Motor neuron (in vitro differentiated cells): ENCODE measurements around the gene MLEC. TPM values are rescaled to one million over a fixed set of nuclear protein-coding genes. Genes with fewer than 3 reads are reported as not detected.
A peak's percentile ranks its signal among the peaks of the same experiment; 100 is the strongest.

ENCODE experiments used
- ATAC-seq, 8 experiments: fragments of 200-7000 bp; cut with Tn5 transposase; replicated peaks in 6 of 8; 2 replicates each; pipeline ENCODE4 v1.8.0; 2021; ENCODE audit warnings: mild to moderate bottlenecking in 8 of 8, moderate library complexity in 8 of 8
- H3K27ac ChIP-seq, 2 donors: fragments of 250-450 bp; sonication (Bioruptor Pico); 2 replicates each; pipeline ENCODE4 v1.9.0; 2021; ENCODE audit warnings: antibody characterized with exemption in 2 of 2, mild to moderate bottlenecking in 2 of 2, moderate library complexity in 1 of 2
- H3K4me1 ChIP-seq, 2 donors: fragments of 250-450 bp; sonication (Bioruptor Pico); replicated peaks in 1 of 2; 2 replicates each; pipeline ENCODE4 v1.6.1; 2021; ENCODE audit warnings: antibody characterized with exemption in 2 of 2, mild to moderate bottlenecking in 2 of 2, moderate library complexity in 1 of 2
- H3K4me3 ChIP-seq, 5 donors: fragments of 250-450 bp; sonication (Bioruptor Pico); 2 replicates each; pipeline ENCODE4 v1.9.0; 2021; ENCODE audit warnings: antibody characterized with exemption in 5 of 5, mild to moderate bottlenecking in 5 of 5, moderate library complexity in 4 of 5
- WGBS, 10 experiments: fragments of 450-650 bp; shearing (Covaris generic); methylation state at CpG; one replicate each; pipeline ENCODE4 v1.0.0; 2022; 5-methylcytosine and 5-hydroxymethylcytosine counted together
- in situ Hi-C, 9 experiments: fragments of 400-800 bp; cut with MboI; loops; one replicate each; pipeline ENCODE4 v1.15.0; 2021; ENCODE audit warnings: low sequenced_read_pairs in 9 of 9, low pct_unique_long_range_greater_than_20kb in 2 of 9; ENCODE audit not compliant: unreplicated experiment in 9 of 9
- total RNA-seq, 8 experiments: library from RNA; unstranded; fragments of 300-600 nt; gene quantifications; 2 replicates each; pipeline versions ENCODE4 v1.2.3 to v1.2.4, GENCODE V29; 2022

Gene MLEC
- total RNA-seq, 8 experiments from 2014 or later: 61.9 to 123 (median 84.1) TPM

DNA sequence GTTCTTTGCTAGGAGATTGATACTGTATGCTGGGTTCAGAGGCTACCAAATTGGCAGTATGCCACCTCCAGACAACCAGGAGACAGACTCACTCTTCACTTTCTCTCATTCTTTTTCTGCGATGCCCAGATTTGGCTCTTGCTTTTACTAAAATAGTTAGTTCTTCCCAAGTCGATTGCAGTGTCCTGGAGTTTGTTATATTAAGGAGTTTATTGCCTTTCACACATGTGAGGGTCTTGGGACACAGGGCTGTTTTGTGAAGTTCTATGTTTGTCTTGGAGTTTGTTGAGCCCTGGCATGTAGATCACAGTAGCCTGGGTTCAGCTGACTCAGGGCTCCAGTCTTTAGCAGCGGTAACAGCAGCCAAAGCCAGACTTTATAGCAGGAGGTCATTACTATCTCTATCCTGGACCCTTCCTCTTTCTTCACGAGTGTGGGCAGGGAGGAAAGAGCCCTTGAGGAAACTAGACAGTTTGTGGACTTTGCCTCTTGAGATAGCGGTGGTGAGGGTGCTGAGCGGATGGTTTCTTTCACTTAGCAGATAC lies 1.6 kb downstream of the MLEC start:
- Histone ChIP-seq H3K27ac (no peak overlapping the region), H3K4me3 (peak overlapping the region; percentile 52 to 100 (median 71)), H3K4me1 (peaks cover 13 to 30% of the 10 kb centered on the region in 2 donors)
- no peak for ATAC-seq
- 0 to 50% (median 10%) methylated on average over 1 to 5 of the region's 6 CpGs; no CpG with 5 or more reads in 1 of the 10 experiments for WGBS, 10 experiments
- in situ Hi-C loops: no loop called here

DNA sequence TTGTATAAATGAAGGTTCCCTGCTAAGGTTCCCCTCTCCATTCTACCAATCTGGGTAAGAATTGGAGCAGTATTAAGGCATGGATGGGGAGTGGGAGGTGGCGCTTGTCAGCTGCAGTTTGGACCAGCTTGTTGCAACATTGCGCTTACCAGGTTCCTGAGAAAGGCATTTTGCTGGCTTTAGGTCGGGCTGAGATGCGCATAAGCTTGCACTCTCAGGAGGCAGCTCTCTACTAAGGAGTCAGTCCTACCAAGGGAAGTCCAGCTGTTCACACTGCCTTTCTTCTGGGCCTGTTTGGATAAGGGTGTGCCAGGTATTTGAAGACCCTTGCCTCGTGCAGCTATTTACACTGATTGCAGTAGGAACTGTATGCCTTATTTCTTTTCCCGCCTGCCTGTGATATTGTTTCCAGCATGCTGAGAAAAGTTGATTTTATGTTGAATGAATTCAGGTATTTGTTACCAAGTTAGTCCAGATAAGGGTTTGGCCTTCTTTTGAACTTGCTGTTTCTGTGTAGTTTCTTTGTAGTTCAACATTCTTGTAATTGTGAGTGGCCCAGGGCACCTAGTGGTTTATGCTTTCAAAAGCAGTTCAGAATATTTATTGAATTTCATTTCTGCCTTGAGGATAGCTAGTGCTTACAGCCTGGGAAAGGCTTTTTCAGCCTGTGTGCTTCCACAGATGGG lies 2.6 kb downstream of the MLEC start:
- ATAC-seq: peak in 2 of 8 experiments; percentile 0 to 1
- H3K4me3 ChIP-seq: peak overlapping the region; percentile 52 to 100 (median 71)
- H3K4me1 ChIP-seq: peaks cover 18 to 38% of the 10 kb centered on the region in 2 donors
- in situ Hi-C loops: no loop called here
- WGBS, 10 experiments: 8 to 80% (median 67%) methylated on average over 1 to 5 of the region's 6 CpGs; no CpG with 5 or more reads in 3 of the 10 experiments
- H3K27ac ChIP-seq: no peak overlapping the region

DNA sequence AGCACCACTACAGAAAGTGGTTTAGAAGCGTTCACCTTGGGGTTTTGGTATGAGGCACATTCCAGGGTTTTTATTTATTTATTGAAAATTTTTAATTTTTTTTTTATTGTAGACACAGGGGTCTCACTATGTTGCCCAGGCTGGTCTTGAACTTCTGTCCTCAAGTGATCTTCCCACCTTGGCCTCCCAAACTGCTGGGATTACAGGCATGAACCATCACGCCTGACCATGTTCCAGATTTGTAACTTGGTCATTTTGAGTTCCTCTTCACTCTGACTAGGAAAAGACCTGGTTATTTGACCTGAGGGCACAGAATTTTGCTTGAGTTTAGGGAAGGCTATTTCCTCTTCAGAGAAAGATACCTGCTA lies 3.1 kb downstream of the MLEC start:
- peaks cover 18 to 38% of the 10 kb centered on the region in 2 donors for H3K4me1 ChIP-seq
- 40 to 100% (median 81%) methylated on average over 1 to 2 of the region's 2 CpGs; no CpG with 5 or more reads in 2 of the 10 experiments for WGBS, 10 experiments
- in situ Hi-C loops: no loop called here
- ATAC-seq: no peak
- no peak overlapping the region for H3K27ac ChIP-seq
- no peak overlapping the region for H3K4me3 ChIP-seq

DNA sequence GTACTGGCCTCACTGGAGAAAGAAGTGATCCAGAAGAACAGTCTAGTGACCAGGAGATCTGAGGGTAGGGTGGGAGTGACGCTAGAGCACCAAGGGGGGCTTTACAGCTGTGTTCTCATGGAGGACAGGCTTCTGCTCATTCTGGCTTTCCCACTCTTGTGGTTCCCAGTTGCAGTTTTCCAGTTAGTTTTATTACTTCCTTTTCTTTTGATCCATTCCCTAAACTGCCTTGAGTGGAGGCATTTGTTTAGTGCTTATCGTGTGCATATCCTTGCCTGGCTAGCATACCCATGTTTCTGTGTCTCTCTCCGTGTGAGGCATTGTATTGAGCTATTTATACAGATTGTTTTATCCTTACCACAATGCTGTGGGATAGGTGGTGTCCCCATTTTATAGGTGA lies 4.0 kb downstream of the MLEC start:
- Histone ChIP-seq H3K4me3 (no peak overlapping the region), H3K4me1 (peaks cover 18 to 38% of the 10 kb centered on the region in 2 donors), H3K27ac (no peak overlapping the region)
- WGBS, 10 experiments: 18 to 100% (median 55%) methylated on average over 1 to 3 of the region's 3 CpGs; no CpG with 5 or more reads in 2 of the 10 experiments
- ATAC-seq: no peak
- in situ Hi-C loops: no loop called here

DNA sequence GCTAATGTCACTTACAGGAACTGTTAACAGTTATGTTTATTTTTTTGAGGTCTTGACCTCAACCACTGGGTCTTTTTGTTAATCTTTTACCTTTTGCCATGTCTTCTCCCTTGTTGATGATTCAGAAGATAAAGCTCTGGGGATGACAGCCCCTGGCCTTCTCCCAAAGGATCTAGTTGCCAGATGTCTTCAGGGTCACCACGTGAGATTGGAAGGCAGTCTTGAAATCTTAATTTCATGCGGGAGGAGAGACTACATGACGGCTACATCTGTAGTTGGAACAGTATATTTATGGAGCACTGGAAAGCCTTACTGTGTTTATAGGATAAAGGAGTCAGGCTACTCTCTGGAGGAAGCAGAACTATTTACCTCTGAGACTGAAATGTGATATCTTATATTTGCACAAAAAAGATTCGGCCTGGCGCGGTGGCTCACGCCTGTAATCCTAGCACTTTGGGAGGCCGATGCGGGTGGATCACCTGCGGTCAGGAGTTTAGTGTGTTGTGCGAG lies 5.6 kb downstream of the MLEC start:
- H3K27ac ChIP-seq: peak overlapping the region in 1 of 2 donors; percentile 26
- in situ Hi-C loops: no loop called here
- WGBS, 10 experiments: 35 to 100% (median 69%) methylated on average over 1 to 11 of the region's 11 CpGs; no CpG with 5 or more reads in 2 of the 10 experiments
- H3K4me3 ChIP-seq: no peak overlapping the region
- ATAC-seq: peak in 2 of 8 experiments; percentile 19 to 23
- H3K4me1 ChIP-seq: peaks cover 18 to 38% of the 10 kb centered on the region in 2 donors

DNA sequence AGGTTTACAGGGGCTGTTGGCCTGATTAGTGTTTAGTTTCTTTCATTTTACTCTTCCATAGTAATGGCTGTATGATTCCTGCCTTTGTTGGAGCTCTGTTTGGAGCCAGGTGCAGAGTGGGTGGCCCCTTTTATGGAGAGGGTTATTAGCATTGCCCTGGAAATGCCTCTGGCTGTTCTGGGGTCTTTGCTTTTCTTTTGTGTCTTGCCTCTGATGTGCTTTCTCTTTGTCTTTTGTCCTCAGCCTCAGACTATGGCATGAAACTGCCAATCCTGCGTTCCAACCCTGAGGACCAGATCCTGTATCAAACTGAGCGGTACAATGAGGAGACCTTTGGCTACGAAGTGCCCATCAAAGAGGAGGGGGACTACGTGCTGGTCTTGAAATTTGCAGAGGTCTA lies 6.9 kb downstream of the MLEC start:
- in situ Hi-C loops: no loop called here
- H3K27ac ChIP-seq: peak overlapping the region in 1 of 2 donors; percentile 30

DNA sequence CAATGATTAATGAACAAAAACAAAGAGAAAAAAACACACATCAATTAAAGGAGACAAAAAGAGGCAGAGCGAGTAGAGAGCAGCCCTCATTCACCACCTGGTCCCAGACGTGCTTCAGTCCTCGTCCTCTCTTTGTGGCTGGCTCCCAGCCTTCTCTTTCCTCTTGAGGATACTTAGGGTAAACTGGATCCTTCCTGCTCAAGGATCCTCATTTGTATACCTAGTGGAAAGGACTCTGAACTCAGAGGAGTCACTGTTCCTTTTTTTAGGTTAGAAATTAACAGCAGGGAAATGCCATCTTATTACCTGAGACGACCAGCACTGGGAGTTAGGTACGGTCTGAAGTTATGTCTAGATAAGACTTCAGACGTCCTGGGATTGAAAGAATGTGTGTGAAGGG lies 9.7 kb downstream of the MLEC start:
- WGBS, 10 experiments: 60 to 100% (median 78%) methylated on average over 1 to 6 of the region's 6 CpGs; no CpG with 5 or more reads in 1 of the 10 experiments
- Histone ChIP-seq H3K27ac (no peak overlapping the region), H3K4me3 (no peak overlapping the region), H3K4me1 (peaks cover 10 to 27% of the 10 kb centered on the region in 2 donors)
- ATAC-seq: peak in 2 of 8 experiments; percentile 16 to 41
- in situ Hi-C loops: no loop called here

More for the DNA sequence above, 6.9 kb downstream of the MLEC start:
- peak in 2 of 8 experiments; percentile 28 to 45 for ATAC-seq
- H3K4me1 ChIP-seq: peaks cover 18 to 38% of the 10 kb centered on the region in 2 donors
- no peak overlapping the region for H3K4me3 ChIP-seq
- 7 to 100% (median 20%) methylated on average over 1 to 4 of the region's 4 CpGs; no CpG with 5 or more reads in 3 of the 10 experiments for WGBS, 10 experiments

DNA sequence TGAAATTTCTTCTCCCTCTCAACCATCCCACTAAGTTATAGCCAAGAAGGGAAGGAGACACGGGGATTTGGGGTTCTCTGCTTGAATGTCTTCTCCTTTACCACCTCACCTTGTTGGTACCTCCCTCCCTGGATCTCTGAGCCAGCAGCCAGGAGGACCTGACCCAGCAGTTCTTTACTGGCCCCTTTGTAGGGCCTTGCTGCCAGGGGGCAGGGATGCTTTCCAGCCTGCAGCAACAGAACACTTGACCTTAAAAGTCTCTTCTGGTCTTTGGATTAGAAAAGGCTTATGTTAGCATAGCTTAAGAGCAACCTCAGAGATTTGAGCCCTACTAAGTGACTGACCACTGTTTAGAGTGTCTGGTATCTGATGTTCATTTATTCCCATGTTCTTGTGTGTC lies 10.4 kb downstream of the MLEC start:
- H3K4me1 ChIP-seq: peaks cover 10 to 20% of the 10 kb centered on the region in 2 donors
- H3K4me3 ChIP-seq: no peak overlapping the region
- H3K27ac ChIP-seq: no peak overlapping the region
- 86 to 100% (median 100%) methylated on average over 1 of the region's 1 CpG; no CpG with 5 or more reads in 5 of the 10 experiments for WGBS, 10 experiments
- ATAC-seq: no peak
- in situ Hi-C loops: no loop called here

DNA sequence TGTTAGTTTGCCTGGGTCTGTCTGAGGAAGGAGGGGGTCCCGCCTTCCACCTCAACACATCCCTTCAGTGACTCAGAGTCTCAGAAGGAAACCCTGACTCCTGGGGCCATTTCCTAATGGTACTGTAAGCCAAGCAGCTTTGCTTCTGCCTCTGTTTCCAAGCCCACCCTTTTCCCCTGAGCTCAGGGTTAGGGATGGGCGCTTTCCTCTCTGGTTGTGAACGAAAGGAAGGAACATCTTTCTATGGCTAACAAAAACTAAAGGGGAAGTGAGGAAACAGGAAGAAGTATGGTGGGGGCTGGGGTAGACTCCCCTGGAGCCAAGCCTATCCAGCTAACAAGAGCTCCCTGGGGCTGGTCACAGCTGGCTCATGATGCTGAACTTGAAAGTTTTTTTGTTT lies 11.7 kb downstream of the MLEC start:
- H3K4me3 ChIP-seq: no peak overlapping the region
- no peak for ATAC-seq
- peaks cover 5 to 7% of the 10 kb centered on the region in 2 donors for H3K4me1 ChIP-seq
- H3K27ac ChIP-seq: no peak overlapping the region
- in situ Hi-C loops: no loop called here
- 86 to 100% (median 89%) methylated on average over 1 to 3 of the region's 3 CpGs; no CpG with 5 or more reads in 5 of the 10 experiments for WGBS, 10 experiments

DNA sequence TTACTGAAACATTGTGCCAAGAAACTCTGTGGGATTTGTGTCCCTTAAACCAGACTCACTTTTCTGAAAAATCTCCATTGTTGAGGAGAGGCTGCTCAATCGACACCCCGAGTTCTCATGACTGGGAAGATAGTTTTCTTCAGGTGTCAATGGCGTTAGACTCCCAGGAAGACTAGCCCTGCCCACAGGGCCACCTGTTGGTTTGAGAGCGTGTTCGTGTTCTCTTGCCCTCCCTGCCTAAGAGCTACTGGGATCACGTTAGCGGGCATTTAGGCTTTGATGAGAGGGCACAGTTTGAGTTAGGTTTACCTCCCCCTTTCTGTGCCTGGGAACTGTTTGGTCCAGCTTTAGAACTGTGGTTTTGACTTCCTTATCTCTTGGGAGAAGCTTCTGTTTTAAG lies 12.6 kb downstream of the MLEC start:
- Histone ChIP-seq H3K27ac (no peak overlapping the region), H3K4me3 (no peak overlapping the region), H3K4me1 (no peaks in the 10 kb centered on the region)
- ATAC-seq: no peak
- in situ Hi-C loops: no loop called here
- 90 to 100% (median 93%) methylated on average over 2 to 7 of the region's 7 CpGs; no CpG with 5 or more reads in 3 of the 10 experiments for WGBS, 10 experiments

DNA sequence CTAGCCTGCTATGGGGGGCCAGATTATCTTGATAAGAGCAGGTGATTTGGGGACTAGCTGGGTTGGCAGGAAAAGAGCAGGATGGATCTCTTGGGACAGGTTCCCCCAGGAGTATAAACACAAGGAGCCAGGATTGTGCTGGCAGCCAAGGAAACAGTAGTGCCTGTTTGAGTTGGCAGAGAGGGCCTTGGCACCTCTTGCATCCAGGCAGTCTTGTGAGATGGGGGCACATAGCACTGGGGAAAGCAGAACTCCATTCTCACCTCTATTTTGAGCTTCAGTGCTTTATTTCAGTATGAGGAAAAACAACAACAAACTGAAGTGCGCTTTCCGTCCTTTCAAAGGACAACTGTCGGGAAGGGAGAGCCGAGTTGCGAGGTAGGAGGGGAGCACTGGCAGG lies 13.9 kb downstream of the MLEC start:
- H3K4me3 ChIP-seq: no peak overlapping the region
- peak in 1 of 8 experiments; percentile 38 for ATAC-seq
- WGBS, 10 experiments: 94 to 100% (median 100%) methylated on average over 1 to 5 of the region's 5 CpGs; no CpG with 5 or more reads in 4 of the 10 experiments
- in situ Hi-C loops: no loop called here
- no peak overlapping the region for H3K27ac ChIP-seq
- no peaks in the 10 kb centered on the region for H3K4me1 ChIP-seq

DNA sequence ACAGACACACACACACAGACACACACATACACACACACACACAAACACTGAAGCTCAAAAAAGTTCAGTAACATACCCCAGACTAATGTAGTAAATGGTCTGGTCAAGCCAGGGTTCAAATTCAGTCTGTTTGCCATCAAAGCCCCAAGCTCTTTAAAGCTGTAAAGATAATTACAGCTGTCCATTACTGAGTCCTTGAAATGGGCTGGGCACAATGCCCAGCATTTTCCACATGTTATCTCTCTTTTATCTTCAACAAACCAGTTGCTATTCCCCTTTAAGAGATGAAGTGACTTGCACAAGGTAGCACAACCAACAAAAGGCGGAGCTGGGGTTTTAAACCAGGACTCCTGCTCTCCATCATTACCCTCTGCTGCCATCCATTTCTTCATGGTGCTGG lies 15.7 kb downstream of the MLEC start:
- Histone ChIP-seq H3K4me3 (no peak overlapping the region), H3K27ac (no peak overlapping the region), H3K4me1 (no peaks in the 10 kb centered on the region)
- WGBS, 10 experiments: 100% methylated on average over 1 of the region's 1 CpG; no CpG with 5 or more reads in 7 of the 10 experiments
- no peak for ATAC-seq
- in situ Hi-C loops: no loop called here

DNA sequence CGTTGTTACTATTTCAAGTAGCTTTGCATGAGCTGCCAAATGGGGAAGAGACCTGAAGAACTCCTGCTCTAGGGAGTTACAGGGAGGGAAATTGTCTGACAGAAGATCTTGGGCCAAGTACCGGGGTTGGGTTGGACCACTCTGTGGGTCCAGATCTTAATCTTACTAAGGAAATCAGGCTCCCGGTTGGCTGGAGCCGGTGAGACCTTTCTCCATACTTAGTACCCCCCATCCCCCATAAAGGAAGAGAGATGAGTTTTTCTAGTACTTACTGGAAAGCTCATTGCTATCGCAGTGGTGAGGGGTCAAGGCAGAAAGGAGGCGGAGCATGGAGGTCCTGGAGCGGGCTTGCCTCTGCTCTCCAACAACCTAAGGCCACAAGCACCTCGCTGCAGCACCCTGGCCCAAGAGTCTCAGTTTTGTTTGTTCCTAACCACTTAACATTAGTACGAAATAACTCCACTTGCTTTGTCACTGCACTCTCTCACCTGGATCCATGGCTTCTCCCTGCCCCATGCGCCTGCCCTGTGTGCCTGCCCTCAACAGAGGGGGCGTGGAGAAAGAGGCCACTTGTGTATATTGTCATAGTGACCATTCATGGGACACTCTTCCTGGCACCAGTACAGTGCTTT lies 16.5 kb downstream of the MLEC start:
- in situ Hi-C loops: no loop called here
- ATAC-seq: peak in 2 of 8 experiments; percentile 29 to 50
- Histone ChIP-seq H3K4me1 (peaks cover 0 to under 1% of the 10 kb centered on the region in 2 donors), H3K4me3 (no peak overlapping the region), H3K27ac (no peak overlapping the region)
- WGBS, 10 experiments: 73 to 100% (median 95%) methylated on average over 2 to 6 of the region's 11 CpGs; no CpG with 5 or more reads in 2 of the 10 experiments
